HUES6 (cell line): Measurements from ENCODE around the gene DNAJB11.
"Not testable (repeated sequence)": the region's sequence is repeated elsewhere in the genome, so short reads cannot be mapped to it uniquely, and the experiment has no call there.

Experiments used
- H3K27ac ChIP-seq: 2 replicates; pipeline ENCODE4 v1.7.0; 2013; ENCODE audit warnings: low read depth, mild to moderate bottlenecking, low read length, inconsistent platforms
- H3K27me3 ChIP-seq: 2 replicates; pipeline ENCODE4 v1.6.1; 2013; ENCODE audit warnings: low read length; ENCODE audit not compliant: control insufficient read depth, insufficient read depth
- H3K36me3 ChIP-seq: 2 replicates; pipeline ENCODE4 v1.6.1; 2013; ENCODE audit warnings: low read length; ENCODE audit not compliant: control insufficient read depth, insufficient read depth
- H3K4me1 ChIP-seq: 2 replicates; pipeline ENCODE4 v1.6.1; 2013; ENCODE audit warnings: low read length; ENCODE audit not compliant: control insufficient read depth, insufficient read depth
- H3K4me3 ChIP-seq: 2 replicates; pipeline ENCODE4 v1.5.1; 2013; ENCODE audit warnings: low read depth, low read length
- H3K9ac ChIP-seq: one replicate; pipeline ENCODE4 v1.6.1; 2013; ENCODE audit warnings: mild to moderate bottlenecking, low read length
- H3K9me3 ChIP-seq: 2 replicates; pipeline ENCODE4 v1.6.1; 2013; ENCODE audit warnings: low read depth, low read length; ENCODE audit not compliant: control insufficient read depth, insufficient read depth

Gene DNAJB11

GRCh38 chr3:186570096-186570940 lies at the start of gene DNAJB11:
Gene DNAJB11 (plus strand): TSS chr3:186570720. CDS start chr3:186570898, 178 bp downstream.
- Histone ChIP-seq H3K9me3 (no peaks in the 10 kb centered on the region), H3K4me3 (peak within 1 kb of the TSS; percentile 98), H3K27ac (peak within 1 kb of the TSS; percentile 72), H3K36me3 (peaks cover 26% of the 10 kb centered on the region), H3K9ac (peak within 1 kb of the TSS; percentile 89), H3K27me3 (no peaks in the 10 kb centered on the region), H3K4me1 (peaks cover 11% of the 10 kb centered on the region)

GRCh38 chr3:186520957-186521842 lies 49.3 kb upstream of the DNAJB11 start:
- Histone ChIP-seq H3K9me3 (peaks cover 3% of the 10 kb centered on the region; the same call in 1 of the 2 replicates), H3K36me3 (no peaks in the 10 kb centered on the region), H3K4me1 (no peaks in the 10 kb centered on the region), H3K4me3 (no peak overlapping the region), H3K9ac (no peak overlapping the region), H3K27me3 (no peaks in the 10 kb centered on the region), H3K27ac (no peak overlapping the region)

DNA sequence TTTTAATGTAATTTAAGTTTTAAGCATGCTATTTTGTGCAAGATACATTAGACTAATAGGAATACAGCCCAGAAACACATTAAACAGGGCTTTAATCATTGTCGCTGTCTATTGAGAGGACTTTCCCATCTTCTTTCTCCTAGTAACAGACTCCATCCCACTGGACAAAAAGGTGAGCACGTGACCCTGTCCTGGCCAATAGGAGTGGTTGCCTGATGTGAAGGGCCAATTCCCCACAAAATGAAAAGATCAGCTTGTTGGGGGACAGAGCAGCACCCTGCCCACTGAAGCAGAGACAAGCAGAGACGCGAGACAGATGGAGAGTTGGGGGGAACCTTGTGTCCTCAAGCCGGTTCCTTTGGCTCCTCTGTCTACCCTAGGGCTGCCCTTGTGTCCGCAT lies 47.5 kb upstream of the DNAJB11 start:
- no peak overlapping the region for H3K27ac ChIP-seq
- H3K36me3 ChIP-seq, result no peaks in the 10 kb centered on the region
- H3K9me3 ChIP-seq, result no peaks in the 10 kb centered on the region
- no peaks in the 10 kb centered on the region for H3K27me3 ChIP-seq
- H3K4me3 ChIP-seq, result no peak overlapping the region
- H3K4me1 ChIP-seq, result no peaks in the 10 kb centered on the region
- H3K9ac ChIP-seq, result no peak overlapping the region

DNA sequence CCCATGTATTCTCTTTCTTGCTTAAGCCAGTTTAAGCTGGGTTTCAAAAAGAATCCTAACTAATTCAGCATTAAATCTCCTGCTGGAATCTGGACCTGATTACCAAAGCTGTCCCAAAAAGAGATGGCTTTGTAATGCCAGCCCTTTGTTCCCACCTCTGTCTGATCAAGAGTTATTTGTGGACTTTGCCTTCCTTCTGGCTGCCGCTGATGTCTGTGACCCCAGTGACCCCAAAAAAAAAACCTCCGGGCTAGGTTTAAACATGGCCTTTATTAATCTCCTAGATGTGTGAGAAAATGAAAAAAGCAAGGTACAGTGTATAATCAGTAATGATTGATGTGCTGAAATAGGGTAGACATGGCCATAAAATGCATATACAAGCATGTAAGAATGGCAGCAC lies 47.1 kb upstream of the DNAJB11 start:
- Histone ChIP-seq H3K27ac (no peak overlapping the region), H3K4me1 (no peaks in the 10 kb centered on the region), H3K9ac (no peak overlapping the region), H3K27me3 (no peaks in the 10 kb centered on the region), H3K4me3 (no peak overlapping the region), H3K36me3 (no peaks in the 10 kb centered on the region), H3K9me3 (no peaks in the 10 kb centered on the region)

GRCh38 chr3:186524616-186525015 lies 45.9 kb upstream of the DNAJB11 start:
- no peaks in the 10 kb centered on the region for H3K4me1 ChIP-seq
- no peak overlapping the region for H3K9ac ChIP-seq
- no peak overlapping the region for H3K27ac ChIP-seq
- no peaks in the 10 kb centered on the region for H3K36me3 ChIP-seq
- H3K4me3 ChIP-seq, result no peak overlapping the region
- H3K27me3 ChIP-seq, result no peaks in the 10 kb centered on the region
- H3K9me3 ChIP-seq, result no peaks in the 10 kb centered on the region

DNA sequence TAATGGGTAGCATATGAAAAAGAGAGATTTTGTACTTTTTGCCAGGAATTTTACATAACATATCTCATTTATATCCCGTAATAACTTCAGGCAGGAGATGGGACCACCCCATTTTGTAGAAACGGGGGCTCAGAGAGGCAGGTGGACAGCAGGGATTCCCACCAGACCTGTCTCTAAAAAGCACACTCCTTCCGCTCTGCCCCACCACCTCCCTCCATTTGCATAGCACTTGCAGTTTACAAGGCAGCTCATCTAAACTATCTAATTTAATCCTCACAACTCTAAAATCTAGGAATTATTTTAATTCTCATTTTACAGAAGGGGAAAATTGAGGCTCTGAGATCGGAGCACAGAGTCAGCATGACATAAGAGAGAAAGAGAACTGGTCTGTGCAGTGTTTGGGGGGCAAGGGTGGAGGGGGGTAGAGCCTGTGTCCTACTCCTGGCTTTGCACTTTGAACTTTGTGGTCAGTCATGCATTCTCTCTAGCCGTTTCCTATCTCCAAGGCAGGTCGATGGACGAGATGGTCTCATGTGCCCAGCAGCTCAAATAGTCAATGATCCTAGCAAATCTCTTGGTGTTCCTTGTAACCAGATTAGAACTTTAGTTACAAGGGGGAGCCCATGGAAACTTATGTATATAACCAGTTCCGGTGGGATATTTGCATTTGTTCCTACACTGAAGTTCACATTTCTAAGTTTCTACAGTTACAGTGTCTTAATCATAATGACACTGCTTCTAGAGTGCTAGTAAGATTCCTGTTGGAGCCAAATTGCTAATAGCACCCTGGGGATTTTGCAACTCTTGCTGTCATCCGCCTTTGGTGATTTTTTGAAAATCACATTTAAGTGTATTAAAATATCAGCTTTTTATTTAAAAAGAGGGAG lies 44.9 kb upstream of the DNAJB11 start:
- no peak overlapping the region for H3K4me3 ChIP-seq
- H3K36me3 ChIP-seq, result no peaks in the 10 kb centered on the region
- H3K4me1 ChIP-seq, result peaks cover 4% of the 10 kb centered on the region
- H3K9ac ChIP-seq, result no peak overlapping the region
- H3K27me3 ChIP-seq, result no peaks in the 10 kb centered on the region
- no peaks in the 10 kb centered on the region for H3K9me3 ChIP-seq
- no peak overlapping the region for H3K27ac ChIP-seq

DNA sequence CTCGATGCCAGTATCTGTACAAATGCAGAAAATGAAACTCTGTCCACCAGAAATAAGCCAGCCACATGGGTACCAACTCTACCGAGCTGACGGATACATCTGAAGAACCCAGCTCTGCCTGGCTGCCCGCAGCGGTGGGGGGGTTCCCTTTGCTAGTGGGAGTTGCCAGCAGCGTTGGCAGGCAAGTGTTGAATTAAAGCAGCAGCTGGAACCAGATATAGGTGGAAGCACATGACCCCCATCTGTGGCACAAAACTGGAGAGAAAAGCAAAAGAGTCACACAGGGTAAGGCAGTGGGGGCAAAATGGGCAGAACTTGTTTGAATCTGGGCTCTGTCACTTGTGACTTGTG lies 44.3 kb upstream of the DNAJB11 start:
- H3K9ac ChIP-seq, result no peak overlapping the region
- H3K27me3 ChIP-seq, result no peaks in the 10 kb centered on the region
- H3K27ac ChIP-seq, result no peak overlapping the region
- peaks cover 6% of the 10 kb centered on the region for H3K4me1 ChIP-seq
- H3K9me3 ChIP-seq, result no peaks in the 10 kb centered on the region
- no peak overlapping the region for H3K4me3 ChIP-seq
- no peaks in the 10 kb centered on the region for H3K36me3 ChIP-seq

- Histone ChIP-seq H3K27me3 (no peaks in the 10 kb centered on the region), H3K36me3 (no peaks in the 10 kb centered on the region), H3K4me3 (no peak overlapping the region), H3K9me3 (no peaks in the 10 kb centered on the region), H3K4me1 (peaks cover 11% of the 10 kb centered on the region), H3K9ac (no peak overlapping the region), H3K27ac (no peak overlapping the region)
Measured at GRCh38 chr3:186529201-186529999, 41.1 kb upstream of the DNAJB11 start.

GRCh38 chr3:186530415-186530814 lies 40.1 kb upstream of the DNAJB11 start:
- H3K27me3 ChIP-seq, result no peaks in the 10 kb centered on the region
- H3K4me1 ChIP-seq, result peaks cover 11% of the 10 kb centered on the region
- no peaks in the 10 kb centered on the region for H3K9me3 ChIP-seq
- no peak overlapping the region for H3K4me3 ChIP-seq
- no peaks in the 10 kb centered on the region for H3K36me3 ChIP-seq
- H3K27ac ChIP-seq, result no peak overlapping the region
- no peak overlapping the region for H3K9ac ChIP-seq

DNA sequence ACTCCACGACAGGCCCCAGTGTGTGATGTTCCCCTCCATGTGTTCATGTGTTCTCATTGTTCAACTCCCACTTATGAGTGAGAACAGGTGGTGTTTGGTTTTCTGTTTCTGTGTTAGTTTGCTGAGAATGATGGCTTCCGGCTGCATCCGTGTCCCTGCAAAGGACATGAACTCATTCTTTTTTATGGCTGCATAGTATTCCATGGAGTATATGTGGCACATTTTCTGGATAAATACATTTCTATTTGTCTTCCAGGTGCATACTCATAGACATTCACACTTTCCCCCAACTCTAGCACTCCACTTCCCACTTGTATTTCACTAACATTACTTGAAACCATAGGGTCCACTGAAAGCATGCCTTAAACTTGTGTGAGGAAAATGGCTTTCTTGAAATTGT lies 38.8 kb upstream of the DNAJB11 start:
- not testable (repeated sequence) for H3K27ac ChIP-seq, H3K36me3 ChIP-seq, H3K9ac ChIP-seq, H3K9me3 ChIP-seq, H3K4me3 ChIP-seq, H3K27me3 ChIP-seq
- peaks cover 11% of the 10 kb centered on the region for H3K4me1 ChIP-seq
